HG03378 (cell line): ENCODE results near the gene NDRG2.
A peak's percentile ranks its signal among the peaks of the same experiment; 100 is the strongest.

Source experiments
- ATAC-seq: cut with Tn5 transposase; IDR thresholded peaks from one replicate; pipeline ENCODE4 v1.9.1; 2021; ENCODE audit warnings: mild to moderate bottlenecking, moderate library complexity; ENCODE audit not compliant: unreplicated experiment

Gene NDRG2

DNA sequence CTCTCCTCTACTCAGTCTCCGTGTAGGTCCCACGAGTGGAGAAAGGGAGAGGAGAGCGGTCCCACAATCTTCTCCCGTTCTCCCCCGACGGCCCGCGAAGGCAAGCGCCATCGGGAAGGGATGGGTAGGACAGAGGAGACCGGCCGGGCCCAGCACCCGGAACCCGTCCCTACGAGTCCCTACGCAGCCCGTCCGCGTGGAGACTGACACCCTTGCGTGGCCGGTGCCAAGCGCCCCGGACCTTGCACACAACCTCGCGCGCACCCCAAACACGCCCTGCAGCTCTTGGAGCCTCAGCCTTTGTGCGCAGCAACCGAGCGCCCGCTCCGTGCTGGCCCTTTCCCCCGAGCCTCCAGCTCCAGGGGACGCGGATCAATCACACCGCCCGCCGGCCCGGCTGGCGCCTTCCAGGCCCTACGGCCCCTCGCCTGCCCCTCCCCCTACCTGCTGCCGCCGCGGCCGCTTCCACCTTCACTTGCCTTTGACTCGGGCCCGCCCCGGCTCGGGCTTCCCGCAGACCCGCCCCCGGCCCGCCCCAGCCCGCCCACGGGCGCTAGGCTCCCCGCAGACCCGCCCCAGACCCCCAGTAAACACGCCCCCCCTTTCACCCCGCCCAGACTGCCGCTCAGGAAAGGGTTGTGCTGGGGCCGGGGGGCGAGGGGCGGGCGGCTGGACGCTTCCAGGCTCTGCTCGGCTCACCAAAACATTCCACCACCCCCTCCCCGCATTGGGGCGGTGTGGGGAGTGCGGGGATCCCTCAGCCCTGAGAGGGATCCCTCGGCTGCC, at the start of gene NDRG2:
NDRG2 (minus strand) TSS at position 477 of the 786 bp plus-strand sequence. CDS start 1,746 bp downstream, outside the sequence.
- ATAC-seq: no peak

DNA sequence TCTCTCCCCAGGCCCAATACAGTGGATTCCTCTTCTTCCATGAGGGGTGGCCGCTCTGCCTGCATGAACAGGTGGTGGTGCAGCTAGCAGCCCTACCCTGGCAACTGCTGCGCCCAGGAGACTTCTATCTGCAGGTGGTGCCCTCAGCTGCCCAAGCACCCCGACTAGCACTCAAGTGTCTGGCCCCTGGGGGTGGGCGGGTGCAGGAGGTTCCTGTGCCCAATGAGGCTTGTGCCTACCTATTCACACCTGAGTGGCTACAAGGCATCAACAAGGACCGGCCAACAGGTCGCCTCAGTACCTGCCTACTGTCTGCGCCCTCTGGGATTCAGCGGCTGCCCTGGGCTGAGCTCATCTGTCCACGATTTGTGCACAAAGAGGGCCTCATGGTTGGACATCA, 49.1 kb upstream of the NDRG2 start:
- no peak for ATAC-seq

- no peak for ATAC-seq
These were observed 48.0 kb upstream of the NDRG2 start for GRCh38 chr14:21072781-21073339.

GRCh38 chr14:21072031-21072473, 47.2 kb upstream of the NDRG2 start:
- no peak for ATAC-seq

- ATAC-seq: peak; percentile 73
These were observed 46.6 kb upstream of the NDRG2 start for GRCh38 chr14:21071225-21072030.

- peak; percentile 16 for ATAC-seq
These were observed 45.9 kb upstream of the NDRG2 start for GRCh38 chr14:21070610-21071224.

GRCh38 chr14:21070083-21070609, 45.3 kb upstream of the NDRG2 start, which contains the start of gene ARHGEF40:
TSS of gene ARHGEF40 (plus strand) at chr14:21070304. CDS start at chr14:21070397, 93 bp downstream.
- no peak for ATAC-seq

- ATAC-seq: no peak
These were observed 44.7 kb upstream of the NDRG2 start for GRCh38 chr14:21069388-21070082.

DNA sequence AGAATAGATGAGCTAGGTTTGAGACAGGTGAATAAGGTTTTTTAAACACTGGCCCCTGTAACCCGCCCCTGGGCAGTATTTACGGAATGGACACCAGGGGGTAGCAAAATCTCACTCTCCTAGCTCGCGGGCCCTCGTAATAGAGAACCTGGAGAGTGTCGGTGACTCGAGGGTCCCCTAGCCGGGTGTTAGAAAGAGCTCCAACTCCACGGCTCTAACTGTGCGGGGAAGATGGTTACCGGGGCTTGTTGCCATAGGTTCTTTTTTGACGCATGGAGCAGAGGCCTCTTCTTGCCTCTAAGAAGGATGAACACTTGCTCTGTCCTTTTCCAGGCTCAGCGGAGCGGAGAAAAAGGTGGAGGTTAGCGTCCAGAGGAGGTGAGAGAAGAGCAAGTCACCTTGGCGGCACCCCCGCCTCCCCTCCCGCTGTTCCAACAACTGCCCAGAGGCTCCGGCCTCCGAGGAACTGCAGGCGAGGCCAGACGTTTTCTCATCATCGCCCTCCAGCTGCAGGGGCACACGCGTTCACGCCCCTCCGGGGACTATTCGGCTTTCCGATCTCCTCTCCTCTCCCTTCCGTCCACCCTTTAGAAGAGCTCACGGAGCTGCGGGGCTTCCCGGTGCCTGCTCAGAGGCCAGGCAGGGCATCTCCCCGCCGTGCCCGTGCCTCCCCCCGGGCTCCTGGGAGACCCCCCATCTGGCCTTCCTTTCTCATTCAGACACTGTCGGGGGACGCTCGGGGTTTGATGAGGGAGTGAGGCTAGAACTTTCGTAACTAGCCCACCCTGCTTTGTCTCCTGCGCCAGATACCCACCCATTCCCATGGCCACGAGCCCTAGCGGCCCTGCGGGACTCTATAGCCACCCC, 43.9 kb upstream of the NDRG2 start:
- no peak for ATAC-seq

GRCh38 chr14:21066882-21067502, 42.1 kb upstream of the NDRG2 start:
- ATAC-seq: no peak

DNA sequence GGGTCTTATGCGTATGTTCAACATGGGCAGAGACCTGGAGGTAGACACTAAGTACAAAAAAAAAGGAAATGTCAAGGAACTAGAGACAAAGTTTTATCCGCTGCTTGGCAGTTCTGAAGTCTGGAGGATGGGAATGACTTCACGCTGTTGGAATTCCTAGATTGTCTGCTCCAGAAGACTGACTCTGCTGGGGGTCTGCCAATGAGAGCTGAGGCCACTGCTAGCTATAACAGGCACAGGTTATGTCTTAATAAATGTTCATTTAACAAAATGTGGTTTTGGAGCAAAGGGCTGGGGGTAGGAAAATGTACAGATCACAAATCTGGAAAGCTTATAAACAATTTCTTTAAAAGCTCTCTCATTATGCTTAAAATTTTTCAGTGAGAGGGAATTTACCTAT, 38.6 kb upstream of the NDRG2 start:
- no peak for ATAC-seq

DNA sequence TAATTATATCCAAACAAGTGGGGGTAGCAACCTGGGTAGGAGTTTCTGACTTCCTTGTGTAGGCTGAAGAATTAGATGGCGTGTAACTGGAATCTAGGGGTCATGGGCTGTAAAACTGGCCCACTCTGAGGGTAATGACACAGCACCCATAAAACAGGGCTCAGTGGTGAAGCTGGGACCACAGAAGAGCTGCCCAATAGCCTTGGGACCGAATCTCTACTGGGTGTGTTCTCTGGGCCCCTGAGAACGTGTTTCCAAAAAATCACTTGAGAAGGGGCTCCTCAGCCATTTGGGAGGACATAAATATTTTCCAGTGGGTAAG, 36.4 kb upstream of the NDRG2 start:
- ATAC-seq: no peak

- no peak for ATAC-seq
These were observed 35.9 kb upstream of the NDRG2 start for GRCh38 chr14:21060614-21061346.

DNA sequence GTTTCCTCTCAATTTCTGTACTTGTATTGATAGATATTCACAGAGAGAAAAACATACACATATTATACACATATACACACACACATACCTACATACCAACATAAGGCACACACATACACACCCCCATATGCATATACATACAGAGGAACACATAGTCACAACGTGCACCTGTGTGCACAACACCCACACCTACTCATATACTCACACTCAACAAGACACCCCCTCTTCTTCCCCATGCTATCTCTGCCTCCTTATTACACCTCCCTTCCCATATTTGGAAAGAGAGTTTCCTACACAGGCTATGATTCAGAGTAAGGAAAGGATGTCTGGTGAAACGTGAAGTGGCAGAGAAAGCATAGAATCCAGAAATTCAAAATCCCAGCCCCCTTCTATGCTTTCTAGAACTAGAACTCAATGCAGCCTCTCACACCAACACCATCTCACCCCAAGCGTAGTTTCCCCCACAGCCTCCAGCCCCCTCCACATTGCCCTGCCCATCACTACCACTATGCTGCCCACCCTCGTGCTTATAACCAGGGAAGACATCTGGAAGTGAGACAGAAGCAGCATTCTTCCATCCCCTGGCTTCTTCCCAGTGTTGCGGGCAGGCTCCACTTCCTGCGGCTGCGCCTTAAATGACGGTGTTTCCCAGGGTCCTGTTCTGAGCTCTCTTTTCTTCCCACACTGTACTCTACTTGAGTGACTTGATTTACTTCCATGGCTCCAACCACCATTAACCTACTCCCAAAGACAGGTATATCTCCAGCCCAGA, 35.2 kb upstream of the NDRG2 start:
- no peak for ATAC-seq

GRCh38 chr14:21058903-21059302, 34.0 kb upstream of the NDRG2 start:
- ATAC-seq: no peak

- no peak for ATAC-seq
These were observed 33.2 kb upstream of the NDRG2 start, which contains the start of gene RNASE8 for GRCh38 chr14:21057803-21058675. TSS of gene RNASE8 (plus strand) at chr14:21057822. CDS start at chr14:21057893, 71 bp downstream.
